Measurements from ENCODE around the gene KDM4E.

KDM4E gene

DNA sequence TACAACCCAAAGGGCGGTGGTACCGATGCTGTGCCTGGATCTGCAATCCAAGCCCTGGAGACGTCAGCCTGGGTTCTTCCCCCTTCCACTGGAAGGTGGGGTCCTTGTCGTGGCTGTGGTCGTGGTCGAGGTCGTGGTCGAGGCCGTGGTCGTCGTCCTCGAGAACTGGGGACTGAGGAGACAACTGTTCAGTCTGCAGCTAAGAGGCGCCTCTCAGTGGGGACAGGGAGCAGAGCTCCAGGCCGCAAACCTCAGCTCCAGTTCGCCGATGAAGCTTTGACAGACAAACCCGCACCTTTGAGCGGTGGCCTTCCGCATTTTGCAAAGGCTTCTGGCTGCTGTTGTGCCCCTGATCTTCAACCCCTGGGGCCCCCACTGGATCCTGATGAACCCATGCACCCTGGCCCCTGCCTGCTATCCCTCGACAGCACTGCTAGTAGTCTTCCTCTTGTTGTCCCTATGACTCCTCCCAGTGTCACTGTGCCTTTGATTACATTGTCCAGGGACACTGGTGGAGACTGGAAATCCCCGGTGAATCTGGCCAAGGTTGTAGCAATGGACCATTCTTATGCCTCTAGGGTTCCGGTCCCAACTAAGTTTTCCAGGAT, 25.6 kb downstream of the KDM4E start:
- DNase-seq (ENCODE audit: low read depth): no peak

DNA sequence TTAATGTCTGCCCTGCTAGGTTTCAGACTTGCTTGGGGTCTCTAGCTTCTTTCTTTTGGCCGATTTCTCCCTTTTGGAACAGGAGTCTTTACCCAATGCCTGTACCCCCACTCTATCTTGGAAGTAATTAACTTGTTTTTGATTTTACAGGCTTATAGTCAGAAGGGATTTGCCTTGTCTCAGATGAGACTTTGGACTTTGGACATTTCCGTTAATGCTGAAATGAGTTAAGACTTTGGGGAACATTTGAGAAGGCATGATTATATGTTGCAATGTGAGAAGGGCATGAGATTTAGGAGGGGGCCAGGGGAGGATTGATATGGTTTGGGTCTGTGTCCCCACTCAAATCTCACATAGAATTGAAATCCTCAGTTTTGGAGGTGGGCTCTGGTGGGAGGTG, 29.3 kb downstream of the KDM4E start:
- DNase-seq (ENCODE audit: low read depth): no peak

DNA sequence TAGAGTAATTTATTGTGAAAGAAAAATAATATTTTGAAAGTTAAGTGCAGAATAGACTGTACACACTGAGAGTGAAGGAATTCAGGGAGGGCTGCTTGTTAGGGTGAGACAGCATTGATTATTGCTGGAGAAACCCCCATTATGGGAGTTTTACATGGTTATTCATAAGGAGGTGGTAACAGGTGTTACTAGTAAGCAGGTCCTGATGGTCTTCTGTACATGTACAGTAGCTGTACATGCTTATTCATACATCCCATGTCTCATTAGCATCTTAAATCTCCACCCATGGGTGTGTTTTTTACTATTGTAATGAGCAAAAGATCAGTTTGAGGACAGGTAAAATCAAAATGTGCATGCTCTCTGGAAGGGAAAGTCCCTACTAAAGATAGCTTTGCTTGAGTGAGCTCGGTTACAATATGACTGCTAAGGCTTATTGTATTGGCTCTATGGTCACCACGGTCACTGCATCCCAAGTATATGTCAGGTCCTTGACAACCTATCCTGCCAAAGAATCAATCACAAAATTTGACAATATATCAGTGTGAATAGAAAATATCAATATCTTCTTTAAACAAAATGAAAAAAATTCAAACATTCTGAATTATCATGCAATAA, 30.3 kb downstream of the KDM4E start:
- no peak for DNase-seq (ENCODE audit: low read depth)

DNA sequence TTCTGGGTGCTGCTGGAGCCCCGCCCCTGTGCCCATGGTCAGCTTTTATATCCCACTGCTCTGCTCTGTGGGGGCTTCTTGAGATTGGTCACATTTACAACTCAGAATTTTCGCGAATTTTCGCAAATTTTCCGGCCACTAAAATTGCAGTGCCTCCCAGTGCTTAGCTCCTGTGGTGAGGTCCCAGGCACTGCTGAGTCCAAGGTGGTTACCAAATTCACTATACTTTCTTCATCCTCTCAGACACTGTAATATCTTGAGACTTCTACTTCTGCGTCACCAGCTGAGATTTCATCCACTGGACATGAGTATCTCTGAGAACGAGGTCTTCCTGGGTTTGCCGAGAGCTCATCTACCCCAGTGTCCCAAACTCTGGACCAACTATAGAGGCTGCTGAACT, 32.9 kb downstream of the KDM4E start:
- no peak for DNase-seq (ENCODE audit: low read depth)

DNA sequence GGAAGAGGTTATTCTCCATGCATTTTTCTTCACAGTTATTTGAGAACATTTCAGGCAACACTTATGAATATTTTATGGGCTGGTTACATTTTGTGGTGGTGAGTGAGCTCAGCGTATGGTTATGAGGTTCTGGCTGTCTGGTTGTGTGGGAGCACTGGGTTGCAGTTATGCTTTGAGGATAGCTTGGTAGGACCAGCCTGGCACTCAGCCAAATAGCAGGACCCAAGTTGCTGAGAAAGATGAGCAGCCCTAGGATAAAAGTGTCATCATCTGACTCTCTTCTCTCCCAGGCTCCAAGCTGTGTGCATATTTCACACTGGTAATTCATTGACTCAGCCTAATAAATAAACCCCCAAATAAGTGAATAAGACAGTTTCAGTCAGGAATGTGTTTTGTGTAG, 33.6 kb downstream of the KDM4E start:
- DNase-seq (ENCODE audit: low read depth): no peak

DNA sequence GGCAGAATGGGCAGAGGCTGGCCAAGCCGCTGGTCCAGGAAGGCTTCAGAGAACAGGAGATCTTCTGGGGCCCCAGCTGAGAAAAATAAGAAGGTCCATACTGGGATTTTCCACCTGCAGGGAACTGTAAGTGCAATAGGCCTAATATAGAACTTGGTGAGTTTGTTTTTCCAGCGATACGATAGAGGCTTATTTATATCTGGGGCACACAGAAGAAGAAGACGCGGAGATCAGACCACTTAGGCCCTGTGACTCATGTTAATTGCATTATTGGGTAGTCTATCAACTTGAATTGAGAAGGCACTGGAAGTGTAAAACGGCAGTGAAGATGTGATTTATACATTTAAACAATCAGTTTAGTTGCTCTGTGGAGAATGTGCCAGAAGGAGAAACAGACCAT, 34.0 kb downstream of the KDM4E start:
- no peak for DNase-seq (ENCODE audit: low read depth)

DNA sequence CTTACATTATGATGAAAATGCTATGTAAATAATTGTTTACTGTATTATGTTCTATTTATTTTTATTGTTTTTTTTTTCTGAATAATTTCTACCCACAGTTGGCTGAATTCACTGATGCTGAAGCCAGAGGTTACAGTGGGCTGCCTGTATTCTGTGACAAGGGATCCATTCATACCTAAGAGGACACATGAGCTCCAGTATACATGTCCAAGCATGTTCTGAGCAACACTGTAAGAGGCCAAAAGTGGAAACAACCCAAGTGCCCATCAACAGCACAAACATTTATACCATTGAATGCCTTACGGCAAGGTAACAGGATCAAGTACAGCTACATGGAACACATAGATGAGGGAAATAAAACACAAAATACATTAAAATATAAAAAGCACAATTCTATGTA, 40.3 kb downstream of the KDM4E start:
- DNase-seq (ENCODE audit: low read depth): no peak

DNA sequence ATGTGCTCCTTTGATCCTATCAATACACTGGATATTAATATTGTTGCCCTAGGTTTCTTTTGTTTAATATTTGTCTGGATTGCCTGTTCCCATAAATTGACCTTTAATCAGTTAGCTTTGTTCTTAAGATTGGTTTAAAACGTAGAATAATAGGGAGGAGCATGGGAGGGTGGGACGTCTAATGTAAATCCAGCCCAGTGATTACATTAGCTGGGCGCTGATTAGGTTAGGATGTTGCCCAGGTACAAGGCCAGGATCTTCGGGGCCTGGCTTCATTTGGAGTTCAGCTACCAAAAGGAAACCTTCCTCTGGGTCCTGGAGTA, 41.6 kb downstream of the KDM4E start, which contains the start of gene SRSF8:
Gene SRSF8, plus strand, starts transcription at position 204 of the 323 bp plus-strand sequence. CDS start 308 bp downstream, outside the sequence.
- no peak for DNase-seq (ENCODE audit: low read depth)

DNA sequence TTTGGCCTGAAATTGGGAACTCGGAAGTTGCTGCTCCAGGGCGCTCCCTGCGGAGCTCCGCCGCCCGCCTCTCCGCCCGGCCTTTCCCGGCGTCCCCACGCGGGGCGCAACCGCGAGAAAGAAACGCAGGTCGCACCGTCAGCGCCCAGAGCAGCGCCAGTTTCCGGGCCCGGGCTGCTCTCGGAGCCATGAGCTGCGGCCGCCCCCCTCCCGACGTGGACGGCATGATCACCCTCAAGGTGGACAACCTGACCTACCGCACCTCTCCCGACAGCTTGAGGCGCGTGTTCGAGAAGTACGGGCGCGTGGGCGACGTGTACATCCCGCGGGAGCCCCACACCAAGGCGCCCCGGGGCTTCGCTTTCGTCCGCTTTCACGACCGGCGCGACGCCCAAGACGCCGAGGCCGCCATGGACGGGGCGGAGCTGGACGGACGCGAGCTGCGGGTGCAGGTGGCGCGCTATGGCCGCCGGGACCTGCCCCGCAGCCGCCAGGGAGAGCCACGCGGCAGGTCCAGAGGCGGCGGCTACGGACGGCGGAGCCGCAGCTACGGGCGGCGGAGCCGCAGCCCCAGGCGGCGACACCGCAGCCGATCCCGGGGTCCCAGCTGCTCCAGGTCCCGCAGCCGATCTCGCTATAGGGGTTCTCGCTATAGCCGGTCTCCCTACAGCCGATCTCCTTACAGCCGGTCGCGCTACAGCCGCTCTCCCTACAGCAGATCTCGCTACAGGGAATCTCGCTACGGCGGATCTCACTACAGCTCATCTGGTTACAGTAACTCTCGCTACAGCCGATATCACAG, 42.2 kb downstream of the KDM4E start:
- DNase-seq (ENCODE audit: low read depth): peak; percentile 58

DNA sequence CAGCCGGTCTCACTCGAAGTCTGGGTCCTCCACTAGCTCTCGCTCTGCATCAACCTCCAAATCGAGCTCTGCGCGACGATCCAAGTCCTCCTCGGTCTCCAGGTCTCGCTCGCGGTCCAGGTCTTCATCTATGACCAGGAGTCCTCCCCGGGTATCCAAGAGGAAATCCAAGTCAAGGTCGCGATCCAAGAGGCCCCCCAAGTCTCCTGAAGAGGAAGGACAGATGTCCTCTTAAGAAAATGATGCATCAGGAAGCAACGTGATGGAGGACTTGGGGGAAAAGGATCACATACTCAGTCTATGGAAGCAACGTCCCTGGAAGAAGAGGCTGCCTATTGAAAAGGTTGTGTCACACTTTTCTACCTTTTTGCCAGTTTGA, 42.8 kb downstream of the KDM4E start:
- DNase-seq (ENCODE audit: low read depth): no peak

DNA sequence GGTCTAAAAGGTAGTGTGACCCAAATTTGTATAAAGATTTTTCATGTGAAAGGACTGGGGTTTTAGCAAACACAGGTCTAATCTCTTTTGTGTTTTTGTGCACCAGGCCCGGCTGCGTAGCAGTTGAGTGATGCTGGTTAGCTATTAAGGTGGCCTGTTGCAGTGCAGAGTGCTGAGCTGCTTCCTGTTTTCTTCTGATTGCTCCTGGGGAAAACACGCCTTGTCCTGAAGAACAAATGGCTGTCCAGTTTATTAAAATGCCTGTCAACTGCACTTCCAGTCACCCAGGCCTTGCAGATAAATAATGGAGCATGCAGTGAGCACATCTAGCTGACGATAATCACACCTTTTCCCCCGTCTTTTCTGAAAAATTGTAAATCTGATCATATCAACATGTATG, 43.5 kb downstream of the KDM4E start:
- DNase-seq (ENCODE audit: low read depth): peak; percentile 31

DNA sequence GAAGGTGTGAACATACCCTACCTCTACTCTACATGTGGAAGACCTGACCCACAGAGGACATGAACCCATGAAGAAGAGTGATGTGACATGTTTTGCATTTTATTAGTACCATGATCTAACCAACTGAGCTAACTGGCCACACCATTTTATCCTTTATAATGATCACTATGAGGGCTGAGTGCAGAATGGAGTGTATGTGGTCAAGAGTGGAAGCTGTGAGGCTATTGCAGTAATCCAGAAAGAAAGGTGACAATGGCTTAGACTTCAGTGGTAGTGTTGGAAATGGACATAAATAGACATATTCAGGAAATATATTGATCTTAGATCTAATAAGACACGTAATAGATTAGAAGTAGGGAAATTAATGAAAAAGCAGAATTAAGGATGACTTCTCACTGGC, 45.4 kb downstream of the KDM4E start:
- no peak for DNase-seq (ENCODE audit: low read depth)

DNA sequence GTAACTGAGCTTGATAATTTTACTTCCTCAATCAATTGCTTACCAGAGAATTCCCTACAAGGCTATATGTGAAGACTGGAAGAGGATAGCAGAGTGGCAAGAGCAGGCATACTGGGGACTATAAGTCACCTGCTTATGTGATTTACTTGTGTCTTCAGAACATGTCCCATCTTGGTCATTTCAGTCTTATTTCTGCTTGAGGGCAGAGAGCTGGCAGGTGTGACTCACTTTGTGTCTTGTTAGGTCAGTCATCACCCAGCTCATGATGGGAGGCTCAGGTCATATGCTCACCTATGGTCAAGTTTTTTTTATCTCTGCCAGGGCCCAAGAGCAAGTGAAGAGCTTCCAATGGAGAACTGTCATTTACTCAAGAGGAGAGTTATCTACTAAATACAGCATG, 47.9 kb downstream of the KDM4E start:
- DNase-seq (ENCODE audit: low read depth): no peak

DNA sequence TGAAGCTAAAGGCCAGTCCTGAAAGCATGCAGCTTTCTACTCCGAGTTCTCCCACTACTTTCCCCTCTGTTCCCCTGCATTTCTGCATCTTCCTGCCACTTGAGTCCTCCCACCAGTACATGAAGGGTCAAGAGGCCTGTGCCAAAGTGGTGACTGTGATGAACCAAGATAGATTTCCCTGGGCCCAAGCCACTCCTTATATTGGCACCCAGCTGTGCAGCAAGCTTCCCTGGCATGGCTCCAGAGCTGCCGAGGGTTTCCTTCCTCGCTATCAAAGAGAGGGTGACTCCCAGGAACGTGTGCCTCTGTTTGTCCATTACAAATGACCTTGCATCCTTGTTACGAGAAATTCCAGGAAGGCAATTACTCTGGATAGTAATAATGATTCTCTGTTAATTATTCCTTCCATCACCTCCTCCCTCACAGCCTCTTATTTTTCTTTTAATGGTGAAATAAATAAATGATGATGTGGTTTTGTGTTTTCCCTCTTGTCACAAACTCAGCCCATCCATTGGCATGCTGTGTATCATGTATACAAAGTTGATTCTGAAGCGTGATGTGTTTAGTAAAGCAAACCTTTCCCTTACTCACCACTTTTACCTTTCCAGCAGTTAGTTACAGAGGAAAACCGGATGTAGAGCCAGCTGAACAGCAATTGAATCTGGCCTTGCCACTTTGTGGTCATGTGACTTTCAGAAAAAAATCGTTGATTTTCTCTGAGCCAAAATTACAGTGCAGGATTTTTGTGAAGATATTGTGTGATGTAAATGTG, 49.9 kb downstream of the KDM4E start:
- no peak for DNase-seq (ENCODE audit: low read depth)

DNA sequence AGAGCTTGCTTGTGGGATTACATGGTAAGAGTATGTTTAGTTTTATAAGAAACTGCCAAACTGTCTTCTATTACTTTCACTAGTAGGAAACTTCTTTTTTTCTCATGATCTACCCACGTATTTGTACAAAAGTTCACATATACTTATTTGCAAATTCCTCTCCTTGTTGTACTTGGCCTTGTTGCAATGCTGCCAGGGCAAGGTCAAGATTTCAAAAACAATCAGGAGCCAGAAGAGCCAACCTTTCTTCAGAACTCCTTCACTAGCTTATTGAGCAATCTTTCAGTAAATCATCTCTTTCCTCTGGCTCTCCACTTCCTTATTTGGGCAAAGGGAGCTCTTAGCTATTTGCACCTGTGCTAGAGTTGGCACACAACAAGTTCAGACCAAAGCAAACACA, 51.4 kb downstream of the KDM4E start:
- DNase-seq (ENCODE audit: low read depth): no peak

DNA sequence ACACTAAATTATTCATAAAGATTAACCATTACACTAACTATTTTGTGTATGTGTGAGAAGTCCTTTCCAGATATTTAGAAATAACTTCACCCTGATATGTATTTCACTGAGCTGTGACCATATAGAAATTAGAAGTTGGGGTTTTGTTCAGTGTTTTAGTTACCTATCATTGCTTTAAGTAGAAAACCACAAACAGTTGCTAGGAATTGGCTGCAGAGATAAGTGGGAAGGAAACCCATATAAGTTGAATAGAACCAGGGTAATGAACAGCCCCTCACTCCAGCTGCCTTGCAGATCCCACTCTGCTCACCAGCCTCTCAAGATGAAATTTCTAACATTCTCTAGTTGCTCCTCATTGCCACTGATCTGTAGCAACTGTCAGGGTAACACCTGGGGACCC, 51.9 kb downstream of the KDM4E start:
- no peak for DNase-seq (ENCODE audit: low read depth)

All from stimulated activated CD4-positive, alpha-beta T cell treated with anti-CD3 and anti-CD28 coated beads, Interleukin-2, amount 100 ng/mL, for 4 hours (primary cell).